A549 (cell line): ENCODE measurements around the gene PTPRG.

Source experiments
- CTCF ChIP-seq: fragments of >200 bp; sonication (Bioruptor Twin); formaldehyde crosslinking; IDR thresholded peaks from 3 replicates; pipeline ENCODE4 v1.5.1; 2016
- JUNB ChIP-seq: fragments of >200 bp; sonication (Bioruptor Twin); formaldehyde crosslinking; IDR thresholded peaks from 2 replicates; pipeline ENCODE4 v1.6.1; 2016
- RFX5 ChIP-seq: fragments of 450-650 bp; IDR thresholded peaks from 2 replicates; pipeline ENCODE4 v1.7.1; 2014; ENCODE audit warnings: antibody characterized with exemption, mild to moderate bottlenecking, moderate library complexity
- SREBF2 ChIP-seq: fragments of 450-650 bp; IDR thresholded peaks from 2 replicates; pipeline ENCODE4 v1.6.1; 2014; ENCODE audit warnings: mild to moderate bottlenecking, moderate library complexity

- TF ChIP-seq RFX5 = no peak
- no peak for TF ChIP-seq JUNB
- TF ChIP-seq CTCF = no peak
- TF ChIP-seq SREBF2 = no peak
These were observed 323.4 kb downstream of the PTPRG start for GRCh38 chr3:61884794-61885193.
